ENCODE results near the gene ARHGEF2. TPM values are rescaled to one million over a fixed set of nuclear protein-coding genes. Genes with fewer than 3 reads are reported as not detected.

Gene ARHGEF2
- total and polyA plus RNA-seq, 10 of the 15 experiments (the other 5 are each of a cell fraction or from before 2014, with no cell fraction given) = 8.1 to 113 (median 69.9) TPM

DNA sequence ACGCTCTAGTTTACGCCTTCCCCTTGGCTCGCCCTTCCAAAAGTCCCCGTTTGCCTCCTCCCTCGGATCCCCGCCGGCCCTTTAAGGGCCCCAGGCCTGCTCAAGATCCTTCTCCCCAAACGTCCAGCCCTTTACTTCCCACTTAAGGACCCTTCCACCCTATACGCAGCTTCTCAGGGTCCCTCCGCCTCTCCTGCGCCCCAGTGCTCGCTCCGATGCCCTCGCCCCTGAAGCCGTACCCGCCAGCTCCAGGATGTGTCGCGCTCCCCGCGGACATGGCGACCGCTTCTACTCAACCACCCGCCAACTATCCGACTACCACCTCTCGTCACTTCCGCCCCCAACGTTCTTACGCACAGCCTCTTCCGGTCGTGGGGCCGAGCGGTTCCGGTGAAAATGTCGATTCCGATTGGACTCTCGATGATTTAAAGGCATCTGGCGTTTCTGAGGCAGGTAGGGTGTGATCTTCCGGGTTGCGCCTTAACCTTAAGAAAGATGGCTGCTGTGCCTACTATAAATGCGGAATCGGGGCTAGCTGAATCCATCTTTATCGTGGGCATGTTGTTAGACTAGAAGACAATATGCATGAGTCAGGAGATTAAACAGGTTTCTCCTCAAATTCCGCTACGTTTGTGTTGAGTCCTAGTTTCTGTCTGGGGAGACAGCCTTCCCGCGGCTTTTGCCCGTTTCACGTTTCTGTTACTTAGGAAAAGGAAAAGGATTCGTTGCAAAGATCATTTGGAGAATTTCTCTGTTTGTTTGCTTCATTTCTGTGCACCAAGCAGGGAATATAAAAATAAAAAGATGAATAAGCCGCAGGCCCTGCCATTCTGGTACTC, 44.0 kb downstream of the ARHGEF2 start, which contains the start of gene KHDC4 (continued):
- TF ChIP-seq, protein P1, sequence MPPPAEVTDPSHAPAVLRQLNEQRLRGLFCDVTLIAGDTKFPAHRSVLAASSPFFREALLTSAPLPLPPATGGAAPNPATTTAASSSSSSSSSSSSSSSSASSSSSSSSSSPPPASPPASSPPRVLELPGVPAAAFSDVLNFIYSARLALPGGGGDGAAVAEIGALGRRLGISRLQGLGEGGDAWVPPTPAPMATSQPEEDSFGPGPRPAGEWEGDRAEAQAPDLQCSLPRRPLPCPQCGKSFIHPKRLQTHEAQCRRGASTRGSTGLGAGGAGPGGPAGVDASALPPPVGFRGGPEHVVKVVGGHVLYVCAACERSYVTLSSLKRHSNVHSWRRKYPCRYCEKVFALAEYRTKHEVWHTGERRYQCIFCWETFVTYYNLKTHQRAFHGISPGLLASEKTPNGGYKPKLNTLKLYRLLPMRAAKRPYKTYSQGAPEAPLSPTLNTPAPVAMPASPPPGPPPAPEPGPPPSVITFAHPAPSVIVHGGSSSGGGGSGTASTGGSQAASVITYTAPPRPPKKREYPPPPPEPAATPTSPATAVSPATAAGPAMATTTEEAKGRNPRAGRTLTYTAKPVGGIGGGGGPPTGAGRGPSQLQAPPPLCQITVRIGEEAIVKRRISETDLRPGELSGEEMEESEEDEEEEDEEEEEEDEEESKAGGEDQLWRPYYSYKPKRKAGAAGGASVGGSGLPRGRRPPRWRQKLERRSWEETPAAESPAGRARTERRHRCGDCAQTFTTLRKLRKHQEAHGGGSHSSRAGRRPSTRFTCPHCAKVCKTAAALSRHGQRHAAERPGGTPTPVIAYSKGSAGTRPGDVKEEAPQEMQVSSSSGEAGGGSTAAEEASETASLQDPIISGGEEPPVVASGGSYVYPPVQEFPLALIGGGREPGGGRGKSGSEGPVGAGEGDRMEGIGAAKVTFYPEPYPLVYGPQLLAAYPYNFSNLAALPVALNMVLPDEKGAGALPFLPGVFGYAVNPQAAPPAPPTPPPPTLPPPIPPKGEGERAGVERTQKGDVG (CRISPR knock-in tag; IDR thresholded peaks at IDR 0.05) = no peak
- TF ChIP-seq MYB (IDR thresholded peaks at IDR 0.05; ENCODE audit: borderline replicate concordance, low read depth, low read length) = no peak
- no peak for TF ChIP-seq RCOR1 (conservative IDR thresholded peaks at IDR 0.05; ENCODE audit: low read depth, low read length)
- TF ChIP-seq, protein P2, sequence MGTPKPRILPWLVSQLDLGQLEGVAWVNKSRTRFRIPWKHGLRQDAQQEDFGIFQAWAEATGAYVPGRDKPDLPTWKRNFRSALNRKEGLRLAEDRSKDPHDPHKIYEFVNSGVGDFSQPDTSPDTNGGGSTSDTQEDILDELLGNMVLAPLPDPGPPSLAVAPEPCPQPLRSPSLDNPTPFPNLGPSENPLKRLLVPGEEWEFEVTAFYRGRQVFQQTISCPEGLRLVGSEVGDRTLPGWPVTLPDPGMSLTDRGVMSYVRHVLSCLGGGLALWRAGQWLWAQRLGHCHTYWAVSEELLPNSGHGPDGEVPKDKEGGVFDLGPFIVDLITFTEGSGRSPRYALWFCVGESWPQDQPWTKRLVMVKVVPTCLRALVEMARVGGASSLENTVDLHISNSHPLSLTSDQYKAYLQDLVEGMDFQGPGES (IDR thresholded peaks at IDR 0.05) = peak; percentile 51; the same call in 1 of the 2 replicates
- TF ChIP-seq, protein P3, sequence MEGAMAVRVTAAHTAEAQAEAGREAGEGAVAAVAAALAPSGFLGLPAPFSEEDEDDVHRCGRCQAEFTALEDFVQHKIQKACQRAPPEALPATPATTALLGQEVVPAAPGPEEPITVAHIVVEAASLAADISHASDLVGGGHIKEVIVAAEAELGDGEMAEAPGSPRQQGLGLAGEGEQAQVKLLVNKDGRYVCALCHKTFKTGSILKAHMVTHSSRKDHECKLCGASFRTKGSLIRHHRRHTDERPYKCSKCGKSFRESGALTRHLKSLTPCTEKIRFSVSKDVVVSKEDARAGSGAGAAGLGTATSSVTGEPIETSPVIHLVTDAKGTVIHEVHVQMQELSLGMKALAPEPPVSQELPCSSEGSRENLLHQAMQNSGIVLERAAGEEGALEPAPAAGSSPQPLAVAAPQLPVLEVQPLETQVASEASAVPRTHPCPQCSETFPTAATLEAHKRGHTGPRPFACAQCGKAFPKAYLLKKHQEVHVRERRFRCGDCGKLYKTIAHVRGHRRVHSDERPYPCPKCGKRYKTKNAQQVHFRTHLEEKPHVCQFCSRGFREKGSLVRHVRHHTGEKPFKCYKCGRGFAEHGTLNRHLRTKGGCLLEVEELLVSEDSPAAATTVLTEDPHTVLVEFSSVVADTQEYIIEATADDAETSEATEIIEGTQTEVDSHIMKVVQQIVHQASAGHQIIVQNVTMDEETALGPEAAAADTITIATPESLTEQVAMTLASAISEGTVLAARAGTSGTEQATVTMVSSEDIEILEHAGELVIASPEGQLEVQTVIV (IDR thresholded peaks at IDR 0.05; ENCODE audit: borderline replicate concordance, partially characterized antibody) = peak; percentile 89
- TF ChIP-seq, protein P4, sequence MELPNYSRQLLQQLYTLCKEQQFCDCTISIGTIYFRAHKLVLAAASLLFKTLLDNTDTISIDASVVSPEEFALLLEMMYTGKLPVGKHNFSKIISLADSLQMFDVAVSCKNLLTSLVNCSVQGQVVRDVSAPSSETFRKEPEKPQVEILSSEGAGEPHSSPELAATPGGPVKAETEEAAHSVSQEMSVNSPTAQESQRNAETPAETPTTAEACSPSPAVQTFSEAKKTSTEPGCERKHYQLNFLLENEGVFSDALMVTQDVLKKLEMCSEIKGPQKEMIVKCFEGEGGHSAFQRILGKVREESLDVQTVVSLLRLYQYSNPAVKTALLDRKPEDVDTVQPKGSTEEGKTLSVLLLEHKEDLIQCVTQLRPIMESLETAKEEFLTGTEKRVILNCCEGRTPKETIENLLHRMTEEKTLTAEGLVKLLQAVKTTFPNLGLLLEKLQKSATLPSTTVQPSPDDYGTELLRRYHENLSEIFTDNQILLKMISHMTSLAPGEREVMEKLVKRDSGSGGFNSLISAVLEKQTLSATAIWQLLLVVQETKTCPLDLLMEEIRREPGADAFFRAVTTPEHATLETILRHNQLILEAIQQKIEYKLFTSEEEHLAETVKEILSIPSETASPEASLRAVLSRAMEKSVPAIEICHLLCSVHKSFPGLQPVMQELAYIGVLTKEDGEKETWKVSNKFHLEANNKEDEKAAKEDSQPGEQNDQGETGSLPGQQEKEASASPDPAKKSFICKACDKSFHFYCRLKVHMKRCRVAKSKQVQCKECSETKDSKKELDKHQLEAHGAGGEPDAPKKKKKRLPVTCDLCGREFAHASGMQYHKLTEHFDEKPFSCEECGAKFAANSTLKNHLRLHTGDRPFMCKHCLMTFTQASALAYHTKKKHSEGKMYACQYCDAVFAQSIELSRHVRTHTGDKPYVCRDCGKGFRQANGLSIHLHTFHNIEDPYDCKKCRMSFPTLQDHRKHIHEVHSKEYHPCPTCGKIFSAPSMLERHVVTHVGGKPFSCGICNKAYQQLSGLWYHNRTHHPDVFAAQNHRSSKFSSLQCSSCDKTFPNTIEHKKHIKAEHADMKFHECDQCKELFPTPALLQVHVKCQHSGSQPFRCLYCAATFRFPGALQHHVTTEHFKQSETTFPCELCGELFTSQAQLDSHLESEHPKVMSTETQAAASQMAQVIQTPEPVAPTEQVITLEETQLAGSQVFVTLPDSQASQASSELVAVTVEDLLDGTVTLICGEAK (IDR thresholded peaks at IDR 0.05; ENCODE audit: borderline replicate concordance) = peak; percentile 99
- TF ChIP-seq, protein P5, sequence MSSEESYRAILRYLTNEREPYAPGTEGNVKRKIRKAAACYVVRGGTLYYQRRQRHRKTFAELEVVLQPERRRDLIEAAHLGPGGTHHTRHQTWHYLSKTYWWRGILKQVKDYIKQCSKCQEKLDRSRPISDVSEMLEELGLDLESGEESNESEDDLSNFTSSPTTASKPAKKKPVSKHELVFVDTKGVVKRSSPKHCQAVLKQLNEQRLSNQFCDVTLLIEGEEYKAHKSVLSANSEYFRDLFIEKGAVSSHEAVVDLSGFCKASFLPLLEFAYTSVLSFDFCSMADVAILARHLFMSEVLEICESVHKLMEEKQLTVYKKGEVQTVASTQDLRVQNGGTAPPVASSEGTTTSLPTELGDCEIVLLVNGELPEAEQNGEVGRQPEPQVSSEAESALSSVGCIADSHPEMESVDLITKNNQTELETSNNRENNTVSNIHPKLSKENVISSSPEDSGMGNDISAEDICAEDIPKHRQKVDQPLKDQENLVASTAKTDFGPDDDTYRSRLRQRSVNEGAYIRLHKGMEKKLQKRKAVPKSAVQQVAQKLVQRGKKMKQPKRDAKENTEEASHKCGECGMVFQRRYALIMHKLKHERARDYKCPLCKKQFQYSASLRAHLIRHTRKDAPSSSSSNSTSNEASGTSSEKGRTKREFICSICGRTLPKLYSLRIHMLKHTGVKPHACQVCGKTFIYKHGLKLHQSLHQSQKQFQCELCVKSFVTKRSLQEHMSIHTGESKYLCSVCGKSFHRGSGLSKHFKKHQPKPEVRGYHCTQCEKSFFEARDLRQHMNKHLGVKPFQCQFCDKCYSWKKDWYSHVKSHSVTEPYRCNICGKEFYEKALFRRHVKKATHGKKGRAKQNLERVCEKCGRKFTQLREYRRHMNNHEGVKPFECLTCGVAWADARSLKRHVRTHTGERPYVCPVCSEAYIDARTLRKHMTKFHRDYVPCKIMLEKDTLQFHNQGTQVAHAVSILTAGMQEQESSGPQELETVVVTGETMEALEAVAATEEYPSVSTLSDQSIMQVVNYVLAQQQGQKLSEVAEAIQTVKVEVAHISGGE (CRISPR knock-in tag; IDR thresholded peaks at IDR 0.05) = no peak
- TF ChIP-seq, protein P6, sequence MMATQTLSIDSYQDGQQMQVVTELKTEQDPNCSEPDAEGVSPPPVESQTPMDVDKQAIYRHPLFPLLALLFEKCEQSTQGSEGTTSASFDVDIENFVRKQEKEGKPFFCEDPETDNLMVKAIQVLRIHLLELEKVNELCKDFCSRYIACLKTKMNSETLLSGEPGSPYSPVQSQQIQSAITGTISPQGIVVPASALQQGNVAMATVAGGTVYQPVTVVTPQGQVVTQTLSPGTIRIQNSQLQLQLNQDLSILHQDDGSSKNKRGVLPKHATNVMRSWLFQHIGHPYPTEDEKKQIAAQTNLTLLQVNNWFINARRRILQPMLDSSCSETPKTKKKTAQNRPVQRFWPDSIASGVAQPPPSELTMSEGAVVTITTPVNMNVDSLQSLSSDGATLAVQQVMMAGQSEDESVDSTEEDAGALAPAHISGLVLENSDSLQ (IDR thresholded peaks at IDR 0.05) = peak; percentile 95
- TF ChIP-seq, protein P7, sequence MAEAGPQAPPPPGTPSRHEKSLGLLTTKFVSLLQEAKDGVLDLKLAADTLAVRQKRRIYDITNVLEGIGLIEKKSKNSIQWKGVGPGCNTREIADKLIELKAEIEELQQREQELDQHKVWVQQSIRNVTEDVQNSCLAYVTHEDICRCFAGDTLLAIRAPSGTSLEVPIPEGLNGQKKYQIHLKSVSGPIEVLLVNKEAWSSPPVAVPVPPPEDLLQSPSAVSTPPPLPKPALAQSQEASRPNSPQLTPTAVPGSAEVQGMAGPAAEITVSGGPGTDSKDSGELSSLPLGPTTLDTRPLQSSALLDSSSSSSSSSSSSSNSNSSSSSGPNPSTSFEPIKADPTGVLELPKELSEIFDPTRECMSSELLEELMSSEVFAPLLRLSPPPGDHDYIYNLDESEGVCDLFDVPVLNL (IDR thresholded peaks at IDR 0.05; ENCODE audit: low read depth, low read length) = peak; percentile 56; the same call in 1 of the 2 replicates

Data from GM12878 (cell line).